Body of pancreas (tissue), 4 donors: ENCODE results near the gene THADA. TPM values are rescaled to one million over a fixed set of nuclear protein-coding genes. Genes with fewer than 3 reads are reported as not detected.

ENCODE experiments used
- ATAC-seq: fragments of 150-250 bp; one replicate; pipeline ENCODE4 v1.9.1; 2016
- DNase-seq, 4 donors: peaks; one replicate each; pipeline ENCODE4 v3.0.0-alpha.2; 2019
- H3K27ac ChIP-seq, 4 donors: fragments of 200-600 bp; sonication (generic); 1 replicate in 3 of 4; 2 replicates in 1 of 4; pipeline versions ENCODE4 v1.5.1 to v1.6.1; 2016 to 2019; ENCODE audit warnings: mild to moderate bottlenecking in 1 of 4, mixed read lengths in 1 of 4, moderate library complexity in 1 of 4
- H3K27me3 ChIP-seq, 2 donors: fragments of 200-600 bp; sonication (generic); one replicate each; pipeline ENCODE4 v1.6.0; 2016; ENCODE audit warnings: mild to moderate bottlenecking in 1 of 2
- H3K36me3 ChIP-seq, 2 donors: fragments of 200-600 bp; sonication (generic); replicated peaks in 1 of 2; 2 replicates each; pipeline ENCODE4 v1.5.1; 2016; ENCODE audit warnings: low read depth in 2 of 2; ENCODE audit not compliant: insufficient read depth in 1 of 2
- H3K4me1 ChIP-seq: fragments of 200-600 bp; sonication (generic); one replicate; pipeline ENCODE4 v1.6.0; 2016
- H3K4me3 ChIP-seq, 2 donors: fragments of 200-600 bp; sonication (generic); 1 replicate in 1 of 2; 2 replicates in 1 of 2; pipeline ENCODE4 v1.5.1; 2016 to 2019
- H3K9me3 ChIP-seq, 3 donors: fragments of 200-600 bp; sonication (generic); 1 replicate in 2 of 3; 2 replicates in 1 of 3; pipeline ENCODE4 v1.5.1; 2016
- CTCF ChIP-seq, 7 experiments: fragments of 450-650 bp in 4 of 7; fragments of 200-600 bp in 3 of 7; sonication (generic) in 3 of 7; IDR thresholded peaks; one replicate each; pipeline ENCODE4 v1.5.1; 2016 to 2019; ENCODE audit warnings: antibody characterized with exemption in 7 of 7
- POLR2A ChIP-seq, 3 donors: fragments of 450-650 bp; IDR thresholded peaks; one replicate each; pipeline ENCODE4 v1.6.1; 2016; ENCODE audit warnings: antibody characterized with exemption in 3 of 3, mild to moderate bottlenecking in 2 of 3
- WGBS, 2 donors: methylation state at CpG; one replicate each; pipeline ENCODE4 v1.1.5; 2017; 5-methylcytosine and 5-hydroxymethylcytosine counted together
- intact Hi-C: fragments of 100-400 bp; cut with DNase I; formaldehyde crosslinking; loops from one replicate; pipeline ENCODE4 v1.15.1; 2023
- total RNA-seq, 2 donors: library from RNA; depleted of rRNA; stranded (reverse); fragments of >200 nt; gene quantifications; one replicate each; pipeline ENCODE4 v1.1.0, GENCODE V29; 2016

Gene THADA
- total RNA-seq, 2 donors from 2014 or later: 27.5 to 41.9 TPM

GRCh38 chr2:43560231-43560547 is 35.6 kb downstream of the THADA start:
- WGBS, 2 donors: 38 to 45% methylated on average over 2 of the region's 2 CpGs
- no peaks in the 10 kb centered on the region for H3K9me3 ChIP-seq
- no peak overlapping the region for H3K4me3 ChIP-seq
- H3K36me3 ChIP-seq: peaks cover 0 to 14% of the 10 kb centered on the region in 2 donors
- H3K27ac ChIP-seq: no peak overlapping the region
- no peaks in the 10 kb centered on the region for H3K27me3 ChIP-seq
- DNase-seq (no peak), ATAC-seq (no peak)
- TF ChIP-seq POLR2A (IDR thresholded peaks at IDR 0.05) (no peak), CTCF (IDR thresholded peaks at IDR 0.05) (no peak)
- intact Hi-C loops: no loop called here
- no peaks in the 10 kb centered on the region for H3K4me1 ChIP-seq

GRCh38 chr2:43559391-43560230 is 36.2 kb downstream of the THADA start:
- intact Hi-C loops: no loop called here
- 92 to 93% methylated on average over 4 of the region's 4 CpGs for WGBS, 2 donors
- Histone ChIP-seq H3K36me3 (peaks cover 0 to 14% of the 10 kb centered on the region in 2 donors), H3K4me1 (no peaks in the 10 kb centered on the region), H3K4me3 (no peak overlapping the region), H3K27me3 (no peaks in the 10 kb centered on the region), H3K27ac (no peak overlapping the region), H3K9me3 (no peaks in the 10 kb centered on the region)
- TF ChIP-seq POLR2A (IDR thresholded peaks at IDR 0.05) (no peak), CTCF (IDR thresholded peaks at IDR 0.05) (no peak)
- DNase-seq (no peak), ATAC-seq (no peak)

GRCh38 chr2:43557196-43557595 is 38.6 kb downstream of the THADA start:
- Histone ChIP-seq H3K27ac (no peak overlapping the region), H3K9me3 (no peaks in the 10 kb centered on the region), H3K4me1 (no peaks in the 10 kb centered on the region), H3K27me3 (no peaks in the 10 kb centered on the region), H3K36me3 (peaks cover 0 to 11% of the 10 kb centered on the region in 2 donors), H3K4me3 (no peak overlapping the region)
- 92 to 100% methylated on average over 1 of the region's 1 CpG for WGBS, 2 donors
- ATAC-seq: no peak
- TF ChIP-seq POLR2A (IDR thresholded peaks at IDR 0.05) (no peak), CTCF (IDR thresholded peaks at IDR 0.05) (no peak)
- intact Hi-C loops: no loop called here
- no peak for DNase-seq

- Histone ChIP-seq H3K27ac (no peak overlapping the region), H3K27me3 (no peaks in the 10 kb centered on the region), H3K36me3 (peaks cover 0 to 11% of the 10 kb centered on the region in 2 donors), H3K4me1 (no peaks in the 10 kb centered on the region), H3K4me3 (no peak overlapping the region), H3K9me3 (no peaks in the 10 kb centered on the region)
- ATAC-seq (no peak), DNase-seq (no peak)
- 88 to 91% methylated on average over 5 of the region's 5 CpGs for WGBS, 2 donors
- TF ChIP-seq POLR2A (IDR thresholded peaks at IDR 0.05): no peak
- no peak for TF ChIP-seq CTCF (IDR thresholded peaks at IDR 0.05)
- intact Hi-C loops: no loop called here
These were observed 39.6 kb downstream of the THADA start for GRCh38 chr2:43556256-43556655.

GRCh38 chr2:43553341-43553855 is 42.4 kb downstream of the THADA start:
- Histone ChIP-seq H3K27ac (no peak overlapping the region), H3K4me3 (no peak overlapping the region), H3K4me1 (no peaks in the 10 kb centered on the region), H3K27me3 (no peaks in the 10 kb centered on the region), H3K9me3 (no peaks in the 10 kb centered on the region), H3K36me3 (peaks cover 0 to 11% of the 10 kb centered on the region in 2 donors)
- DNase-seq (no peak), ATAC-seq (no peak)
- WGBS, 2 donors: 78% methylated on average over 3 of the region's 3 CpGs
- no peak for TF ChIP-seq POLR2A (IDR thresholded peaks at IDR 0.05)
- intact Hi-C loops: no loop called here
